Activated CD8-positive, alpha-beta T cell treated with anti-CD3 and anti-CD28 coated beads for 36 hours (primary cell): ENCODE measurements around the gene CFAP20DC. TPM values are rescaled to one million over a fixed set of nuclear protein-coding genes. Genes with fewer than 3 reads are reported as not detected.
"Not testable (repeated sequence)": the region's sequence is repeated elsewhere in the genome, so short reads cannot be mapped to it uniquely, and the experiment has no call there.

Experiments
- ATAC-seq: fragments of 200-7000 bp; cut with Tn5 transposase; one replicate; pipeline ENCODE4 v1.10.0; 2021; ENCODE audit warnings: mild to moderate bottlenecking, moderate library complexity
- CTCF ChIA-PET: fragments of 350-600 bp; sonication (Branson Sonifier 250); formaldehyde crosslinking; loops from one replicate; lab custom pipeline; 2021; ENCODE audit warnings: antibody characterized with exemption; lab: Charles Lee
- POLR2A ChIA-PET: fragments of 350-600 bp; sonication (Branson Sonifier 250); formaldehyde crosslinking; loops from one replicate; lab custom pipeline; 2021; ENCODE audit warnings: antibody characterized with exemption; lab: Charles Lee
- DNase-seq: peaks from one replicate; pipeline ENCODE4 v3.0.0-alpha.2; 2020
- H3K27ac Mint-ChIP-seq: one replicate; pipeline ENCODE4 v1.8.0; 2021; ENCODE audit warnings: mild to moderate bottlenecking, mixed read lengths
- H3K27me3 Mint-ChIP-seq: one replicate; pipeline ENCODE4 v1.8.0; 2021; ENCODE audit warnings: mixed read lengths
- H3K36me3 Mint-ChIP-seq: one replicate; pipeline ENCODE4 v1.8.0; 2021; ENCODE audit warnings: low read depth, mixed read lengths
- H3K4me1 Mint-ChIP-seq: one replicate; pipeline ENCODE4 v1.8.0; 2021; ENCODE audit warnings: low read depth, mixed read lengths
- H3K4me3 Mint-ChIP-seq: one replicate; pipeline ENCODE4 v1.8.0; 2021; ENCODE audit warnings: mild to moderate bottlenecking, moderate library complexity, mixed read lengths
- H3K9me3 Mint-ChIP-seq: one replicate; pipeline ENCODE4 v1.8.0; 2021; ENCODE audit warnings: mixed read lengths
- CTCF ChIP-seq: fragments of 200-600 bp; IDR thresholded peaks from one replicate; pipeline ENCODE4 v1.8.0; 2022; ENCODE audit warnings: antibody characterized with exemption, mild to moderate bottlenecking
- intact Hi-C: fragments of 100-400 bp; cut with micrococcal nuclease; formaldehyde crosslinking; loops from one replicate; pipeline ENCODE4 v1.10.0; 2022
- total RNA-seq, 2 experiments: library from RNA; stranded (reverse); gene quantifications; one replicate each; pipeline ENCODE4 v1.2.3, GENCODE V29; 2021

CFAP20DC gene
- total RNA-seq, 2 experiments from 2014 or later = 1.4 to 1.5 TPM

- intact Hi-C loops = no loop called here
- DNase-seq (peak; percentile 58), ATAC-seq (no peak)
- H3K27me3 Mint-ChIP-seq = no peaks in the 10 kb centered on the region
- no peaks in the 10 kb centered on the region for H3K4me1 Mint-ChIP-seq
- peaks cover 1% of the 10 kb centered on the region for H3K9me3 Mint-ChIP-seq
- TF ChIP-seq CTCF = peak; percentile 56
- ChIA-PET CTCF (interaction anchor here (0.7 to 1.7 kb wide), 3 partner anchors 184 to 230 kb away, joined by 3 to 7 read pairs (median 6); no protein-coding TSS in a partner anchor), POLR2A (no interaction called here)
- H3K36me3 Mint-ChIP-seq = no peaks in the 10 kb centered on the region
- H3K4me3 Mint-ChIP-seq = no peak overlapping the region
- H3K27ac Mint-ChIP-seq = no peak overlapping the region
These were observed 225.5 kb downstream of the CFAP20DC start for GRCh38 chr3:58824285-58824684.

GRCh38 chr3:58806551-58807244 lies 243.1 kb downstream of the CFAP20DC start:
- H3K4me3 Mint-ChIP-seq, DNase-seq: not testable (repeated sequence)

GRCh38 chr3:58804914-58805313 lies 244.9 kb downstream of the CFAP20DC start:
- Mint-ChIP-seq H3K27ac (no peak overlapping the region), H3K4me1 (no peaks in the 10 kb centered on the region), H3K4me3 (no peak overlapping the region), H3K36me3 (no peaks in the 10 kb centered on the region), H3K9me3 (peaks cover 1% of the 10 kb centered on the region), H3K27me3 (peaks cover 1% of the 10 kb centered on the region)
- ChIA-PET CTCF (no interaction called here), POLR2A (no interaction called here)
- intact Hi-C loops = no loop called here
- TF ChIP-seq CTCF = no peak
- no peak for DNase-seq
- no peak for ATAC-seq

More at GRCh38 chr3:58806551-58807244, 243.1 kb downstream of the CFAP20DC start:
- H3K36me3 Mint-ChIP-seq, H3K4me1 Mint-ChIP-seq, CTCF ChIA-PET, ATAC-seq, intact Hi-C loops, H3K27ac Mint-ChIP-seq, H3K9me3 Mint-ChIP-seq, H3K27me3 Mint-ChIP-seq, POLR2A ChIA-PET: not testable (repeated sequence)

- no peak for ATAC-seq
- intact Hi-C loops = no loop called here
- CTCF ChIA-PET = interaction anchor here (0.7 kb wide), 1 partner anchor 1333 kb away, joined by 3 read pairs; no protein-coding TSS in a partner anchor
These were observed 248.3 kb downstream of the CFAP20DC start for GRCh38 chr3:58801541-58801940.

GRCh38 chr3:58800940-58801339 lies 248.9 kb downstream of the CFAP20DC start:
- intact Hi-C loops = no loop called here
- no peaks in the 10 kb centered on the region for H3K4me1 Mint-ChIP-seq
- H3K27me3 Mint-ChIP-seq = peaks cover 1% of the 10 kb centered on the region
- no peak overlapping the region for H3K27ac Mint-ChIP-seq
- H3K9me3 Mint-ChIP-seq = no peaks in the 10 kb centered on the region
- TF ChIP-seq CTCF = no peak
- no peak overlapping the region for H3K4me3 Mint-ChIP-seq
- ChIA-PET POLR2A (no interaction called here), CTCF (interaction anchor here (0.7 kb wide), 1 partner anchor 1332 kb away, joined by 3 read pairs; no protein-coding TSS in a partner anchor)
- ATAC-seq (no peak), DNase-seq (no peak)
- H3K36me3 Mint-ChIP-seq = no peaks in the 10 kb centered on the region

More at GRCh38 chr3:58801541-58801940, 248.3 kb downstream of the CFAP20DC start:
- POLR2A ChIA-PET = no interaction called here
- no peak overlapping the region for H3K4me3 Mint-ChIP-seq
- DNase-seq = no peak
- peaks cover 1% of the 10 kb centered on the region for H3K9me3 Mint-ChIP-seq
- no peaks in the 10 kb centered on the region for H3K36me3 Mint-ChIP-seq
- no peaks in the 10 kb centered on the region for H3K4me1 Mint-ChIP-seq
- no peak for TF ChIP-seq CTCF
- H3K27me3 Mint-ChIP-seq = peaks cover 1% of the 10 kb centered on the region
- H3K27ac Mint-ChIP-seq = no peak overlapping the region
